ENCODE data around the gene SH3BP4. TPM values are rescaled to one million over a fixed set of nuclear protein-coding genes. Genes with fewer than 3 reads are reported as not detected.
A peak's percentile ranks its signal among the peaks of the same experiment; 100 is the strongest.

SH3BP4 gene
- total and polyA plus RNA-seq, 2 of the 13 experiments (the other 11 are each of a cell fraction or from before 2014, with no cell fraction given) = 34.6 to 99.1 TPM

DNA sequence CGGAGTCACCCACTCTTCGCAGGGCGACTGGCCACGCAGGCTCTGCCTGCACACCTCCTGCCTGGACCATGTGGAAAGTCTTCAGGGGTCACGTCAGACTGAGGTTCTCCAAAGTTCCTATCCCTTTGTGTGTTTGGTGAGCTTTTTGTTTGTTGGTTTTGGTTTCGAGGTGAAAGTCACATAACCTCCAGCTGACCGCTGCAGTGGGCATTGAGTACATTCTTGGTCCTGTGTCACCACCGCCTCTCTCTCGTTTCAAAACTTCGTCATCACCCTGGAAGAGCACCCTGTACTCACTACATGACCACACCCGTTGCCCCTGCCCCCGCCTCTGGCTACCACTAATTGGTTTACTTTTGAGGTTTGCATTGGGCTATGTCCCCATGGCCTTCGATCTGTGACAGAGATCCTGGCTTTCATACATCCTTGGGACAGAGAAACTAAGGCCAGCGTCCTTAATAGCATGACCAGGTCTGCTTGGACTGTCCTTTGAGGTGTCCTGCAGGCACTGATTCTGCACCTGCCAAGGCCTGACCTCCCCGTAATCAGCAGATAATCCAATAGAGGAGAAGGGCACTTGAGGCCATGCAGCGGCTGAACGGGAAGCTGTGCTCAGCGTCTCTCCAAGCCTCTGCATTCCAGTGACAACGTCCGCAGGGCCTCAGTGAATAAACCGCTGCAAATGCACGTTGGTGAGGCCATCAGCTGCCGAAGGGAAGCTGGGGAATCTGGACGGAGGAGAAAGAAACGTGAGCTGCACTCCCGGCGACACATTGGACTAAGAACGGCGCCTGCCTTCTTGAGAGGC lies 46.8 kb downstream of the SH3BP4 start (continued):
- TF ChIP-seq ARNT2 (CRISPR knock-in tag; IDR thresholded peaks at IDR 0.05; ENCODE audit: low read depth) (no peak), TEAD3 (CRISPR knock-in tag; optimal IDR thresholded peaks at IDR 0.05; ENCODE audit: borderline replicate concordance) (no peak), CC2D1A (CRISPR knock-in tag; IDR thresholded peaks at IDR 0.05) (no peak), ZBTB33 (CRISPR knock-in tag; IDR thresholded peaks at IDR 0.05) (peak; percentile 86), EEA1 (CRISPR knock-in tag; IDR thresholded peaks at IDR 0.05; ENCODE audit: borderline replicate concordance) (no peak; the same call in 1 of the 2 replicates), ZFP62 (CRISPR knock-in tag; IDR thresholded peaks at IDR 0.05) (no peak), MXD3 (CRISPR knock-in tag; IDR thresholded peaks at IDR 0.05) (no peak), SATB2 (CRISPR knock-in tag; IDR thresholded peaks at IDR 0.05) (no peak), ZNF335 (CRISPR knock-in tag; IDR thresholded peaks at IDR 0.05) (0 out of 2 replicates have a peak, but pooled peaks have one; percentile 39), PHF5A (CRISPR knock-in tag; IDR thresholded peaks at IDR 0.05; ENCODE audit: low read depth, unreplicated experiment) (no peak), ZKSCAN5 (CRISPR knock-in tag; IDR thresholded peaks at IDR 0.05) (no peak), ZNF850 (CRISPR knock-in tag; conservative IDR thresholded peaks at IDR 0.05) (no peak), ZNF124 (CRISPR knock-in tag; IDR thresholded peaks at IDR 0.05) (peak; percentile 46; the same call in 1 of the 2 replicates), ZNF691 (CRISPR knock-in tag; IDR thresholded peaks at IDR 0.05; ENCODE audit: borderline replicate concordance, low read depth) (0 out of 2 replicates have a peak, but pooled peaks have one; percentile 2), ZNF256 (CRISPR knock-in tag; conservative IDR thresholded peaks at IDR 0.05) (no peak), CSRNP1 (CRISPR knock-in tag; IDR thresholded peaks at IDR 0.05) (no peak), TFAP4 (IDR thresholded peaks at IDR 0.05; ENCODE audit: borderline replicate concordance, low read depth) (peak; percentile 94)
- TF ChIP-seq, protein P1, sequence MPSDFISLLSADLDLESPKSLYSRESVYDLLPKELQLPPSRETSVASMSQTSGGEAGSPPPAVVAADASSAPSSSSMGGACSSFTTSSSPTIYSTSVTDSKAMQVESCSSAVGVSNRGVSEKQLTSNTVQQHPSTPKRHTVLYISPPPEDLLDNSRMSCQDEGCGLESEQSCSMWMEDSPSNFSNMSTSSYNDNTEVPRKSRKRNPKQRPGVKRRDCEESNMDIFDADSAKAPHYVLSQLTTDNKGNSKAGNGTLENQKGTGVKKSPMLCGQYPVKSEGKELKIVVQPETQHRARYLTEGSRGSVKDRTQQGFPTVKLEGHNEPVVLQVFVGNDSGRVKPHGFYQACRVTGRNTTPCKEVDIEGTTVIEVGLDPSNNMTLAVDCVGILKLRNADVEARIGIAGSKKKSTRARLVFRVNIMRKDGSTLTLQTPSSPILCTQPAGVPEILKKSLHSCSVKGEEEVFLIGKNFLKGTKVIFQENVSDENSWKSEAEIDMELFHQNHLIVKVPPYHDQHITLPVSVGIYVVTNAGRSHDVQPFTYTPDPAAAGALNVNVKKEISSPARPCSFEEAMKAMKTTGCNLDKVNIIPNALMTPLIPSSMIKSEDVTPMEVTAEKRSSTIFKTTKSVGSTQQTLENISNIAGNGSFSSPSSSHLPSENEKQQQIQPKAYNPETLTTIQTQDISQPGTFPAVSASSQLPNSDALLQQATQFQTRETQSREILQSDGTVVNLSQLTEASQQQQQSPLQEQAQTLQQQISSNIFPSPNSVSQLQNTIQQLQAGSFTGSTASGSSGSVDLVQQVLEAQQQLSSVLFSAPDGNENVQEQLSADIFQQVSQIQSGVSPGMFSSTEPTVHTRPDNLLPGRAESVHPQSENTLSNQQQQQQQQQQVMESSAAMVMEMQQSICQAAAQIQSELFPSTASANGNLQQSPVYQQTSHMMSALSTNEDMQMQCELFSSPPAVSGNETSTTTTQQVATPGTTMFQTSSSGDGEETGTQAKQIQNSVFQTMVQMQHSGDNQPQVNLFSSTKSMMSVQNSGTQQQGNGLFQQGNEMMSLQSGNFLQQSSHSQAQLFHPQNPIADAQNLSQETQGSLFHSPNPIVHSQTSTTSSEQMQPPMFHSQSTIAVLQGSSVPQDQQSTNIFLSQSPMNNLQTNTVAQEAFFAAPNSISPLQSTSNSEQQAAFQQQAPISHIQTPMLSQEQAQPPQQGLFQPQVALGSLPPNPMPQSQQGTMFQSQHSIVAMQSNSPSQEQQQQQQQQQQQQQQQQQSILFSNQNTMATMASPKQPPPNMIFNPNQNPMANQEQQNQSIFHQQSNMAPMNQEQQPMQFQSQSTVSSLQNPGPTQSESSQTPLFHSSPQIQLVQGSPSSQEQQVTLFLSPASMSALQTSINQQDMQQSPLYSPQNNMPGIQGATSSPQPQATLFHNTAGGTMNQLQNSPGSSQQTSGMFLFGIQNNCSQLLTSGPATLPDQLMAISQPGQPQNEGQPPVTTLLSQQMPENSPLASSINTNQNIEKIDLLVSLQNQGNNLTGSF (CRISPR knock-in tag; IDR thresholded peaks at IDR 0.05) = no peak

All from HepG2 (cell line).